GM10248 (cell line): Measurements from ENCODE around the gene ROR2.
"Not testable (repeated sequence)": the region's sequence is repeated elsewhere in the genome, so short reads cannot be mapped to it uniquely, and the experiment has no call there.

Experiments used
- CTCF ChIA-PET: fragments of 300-600 bp; sonication (Branson Sonifier 250); formaldehyde crosslinking; extraction: SDS; loops from one replicate; lab custom pipeline; 2021; ENCODE audit warnings: antibody characterized with exemption; lab: Yijun Ruan, JAX
- POLR2A ChIA-PET: fragments of 350-650 bp; sonication (Branson Sonifier 250); formaldehyde crosslinking; extraction: SDS; loops from one replicate; lab custom pipeline; 2020; ENCODE audit warnings: antibody characterized with exemption; lab: Yijun Ruan, JAX
- DNase-seq: peaks from one replicate; pipeline ENCODE4 v3.0.0; 2012; ENCODE audit errors: extremely low spot score
- TF ChIP-seq, protein P1 (sequence below): IDR thresholded peaks from 2 replicates; pipeline ENCODE4 v1.5.1; 2012; ENCODE audit warnings: mild to moderate bottlenecking, low read depth; ENCODE audit errors: extremely low read depth, missing control alignments, control extremely low read depth

ROR2 gene

DNA sequence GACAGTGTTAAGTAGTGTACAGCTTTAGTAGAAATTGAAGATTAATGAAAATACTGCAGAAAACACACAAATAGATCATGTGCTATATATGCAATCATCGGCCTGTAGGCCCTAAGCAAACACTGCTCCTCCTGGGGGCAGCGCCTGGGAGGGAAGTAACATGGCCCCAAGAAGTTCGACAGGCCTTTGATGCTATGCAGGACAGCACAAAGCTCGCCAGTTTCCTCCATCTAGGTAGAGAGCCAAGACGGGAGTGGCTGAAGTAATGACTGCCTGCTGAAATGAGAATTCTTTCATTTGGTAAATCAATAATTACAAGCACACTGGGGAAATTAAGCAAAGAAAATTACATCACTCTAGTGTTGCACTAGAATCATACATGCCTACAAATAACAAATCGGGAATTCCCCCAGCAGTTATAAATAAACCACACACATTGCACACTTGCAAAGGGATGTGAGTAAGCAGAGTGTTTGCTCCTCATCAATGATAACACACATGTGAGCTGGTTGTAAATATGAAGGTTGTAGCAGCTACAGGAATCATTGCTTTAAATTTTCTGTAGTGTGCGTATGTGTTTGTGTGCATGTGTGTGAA, 306.4 kb downstream of the ROR2 start:
- CTCF ChIA-PET: interaction anchor here (1.0 to 1.2 kb wide), 2 partner anchors 15 to 81 kb away, joined by 3 to 4 read pairs; no protein-coding TSS in a partner anchor
- POLR2A ChIA-PET: no interaction called here
- TF ChIP-seq, protein P1, sequence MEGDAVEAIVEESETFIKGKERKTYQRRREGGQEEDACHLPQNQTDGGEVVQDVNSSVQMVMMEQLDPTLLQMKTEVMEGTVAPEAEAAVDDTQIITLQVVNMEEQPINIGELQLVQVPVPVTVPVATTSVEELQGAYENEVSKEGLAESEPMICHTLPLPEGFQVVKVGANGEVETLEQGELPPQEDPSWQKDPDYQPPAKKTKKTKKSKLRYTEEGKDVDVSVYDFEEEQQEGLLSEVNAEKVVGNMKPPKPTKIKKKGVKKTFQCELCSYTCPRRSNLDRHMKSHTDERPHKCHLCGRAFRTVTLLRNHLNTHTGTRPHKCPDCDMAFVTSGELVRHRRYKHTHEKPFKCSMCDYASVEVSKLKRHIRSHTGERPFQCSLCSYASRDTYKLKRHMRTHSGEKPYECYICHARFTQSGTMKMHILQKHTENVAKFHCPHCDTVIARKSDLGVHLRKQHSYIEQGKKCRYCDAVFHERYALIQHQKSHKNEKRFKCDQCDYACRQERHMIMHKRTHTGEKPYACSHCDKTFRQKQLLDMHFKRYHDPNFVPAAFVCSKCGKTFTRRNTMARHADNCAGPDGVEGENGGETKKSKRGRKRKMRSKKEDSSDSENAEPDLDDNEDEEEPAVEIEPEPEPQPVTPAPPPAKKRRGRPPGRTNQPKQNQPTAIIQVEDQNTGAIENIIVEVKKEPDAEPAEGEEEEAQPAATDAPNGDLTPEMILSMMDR: no peak
- no peak for DNase-seq

DNA sequence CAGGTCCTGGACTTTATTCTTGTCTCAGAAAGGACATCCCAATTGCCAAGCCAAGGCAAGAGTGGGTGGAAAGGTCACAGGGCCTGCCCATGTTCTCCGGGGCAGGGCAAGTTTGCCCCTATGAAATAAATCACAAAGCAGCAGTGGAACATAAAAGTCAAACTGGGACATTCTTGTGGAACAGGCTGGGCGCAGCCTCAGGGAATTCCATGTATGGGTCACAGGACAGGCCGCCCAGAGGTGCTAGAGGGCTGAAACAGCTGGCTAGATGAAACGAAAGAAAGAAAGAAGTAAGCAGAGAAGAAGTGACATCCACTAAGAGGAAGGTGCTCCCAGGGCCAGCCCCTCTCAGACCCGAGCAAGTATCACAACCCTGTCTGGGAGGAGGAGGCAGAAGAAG, 307.3 kb downstream of the ROR2 start:
- DNase-seq: no peak
- ChIA-PET CTCF (interaction anchor here (1.0 kb wide), 1 partner anchor 80 kb away, joined by 3 read pairs; no protein-coding TSS in a partner anchor), POLR2A (no interaction called here)
- TF ChIP-seq, protein P1: no peak

DNA sequence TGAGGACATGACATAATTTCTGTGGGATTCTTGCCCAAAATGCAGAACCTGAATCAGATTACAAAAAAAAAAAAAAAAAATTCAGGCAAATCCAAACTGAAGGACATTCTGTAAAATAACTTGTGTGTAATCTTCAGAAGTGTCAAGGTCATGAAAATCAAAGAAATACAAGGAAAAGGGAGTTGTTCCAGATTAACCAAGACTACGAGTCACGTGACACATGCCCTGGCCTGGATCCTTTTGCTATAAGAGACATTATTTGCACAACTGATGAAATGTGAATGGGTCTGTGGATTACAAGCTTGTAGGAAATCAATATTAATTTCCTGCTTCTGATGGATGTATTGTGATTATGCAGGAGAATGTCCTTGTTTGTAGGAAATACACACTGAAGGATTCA, 309.6 kb downstream of the ROR2 start:
- CTCF ChIA-PET: interaction anchor here (1.1 to 1.5 kb wide), 2 partner anchors 15 to 30 kb away, joined by 3 read pairs; no protein-coding TSS in a partner anchor
- POLR2A ChIA-PET: no interaction called here
- TF ChIP-seq, protein P1: no peak
- DNase-seq: no peak

DNA sequence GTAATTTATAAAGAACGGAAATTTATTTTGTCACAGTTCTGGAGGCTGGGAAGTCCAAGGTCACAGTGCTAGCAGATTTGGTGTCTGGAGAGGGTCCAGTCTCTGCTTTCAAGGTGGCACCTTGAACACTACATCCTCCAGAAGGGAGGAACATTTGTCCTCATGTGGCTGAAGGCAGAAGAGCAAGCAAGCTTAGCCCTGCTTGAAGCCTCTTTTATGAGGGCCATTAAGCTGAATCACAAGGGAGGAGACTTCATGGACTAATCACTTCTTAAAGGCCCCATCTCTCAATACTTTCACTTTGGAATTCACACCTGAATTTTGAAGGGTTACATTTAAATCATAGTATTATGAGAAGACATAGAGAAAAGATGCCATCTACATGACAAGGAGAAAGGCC, 311.0 kb downstream of the ROR2 start:
- ChIA-PET POLR2A (no interaction called here), CTCF (no interaction called here)
- TF ChIP-seq, protein P1: no peak
- DNase-seq: no peak

DNA sequence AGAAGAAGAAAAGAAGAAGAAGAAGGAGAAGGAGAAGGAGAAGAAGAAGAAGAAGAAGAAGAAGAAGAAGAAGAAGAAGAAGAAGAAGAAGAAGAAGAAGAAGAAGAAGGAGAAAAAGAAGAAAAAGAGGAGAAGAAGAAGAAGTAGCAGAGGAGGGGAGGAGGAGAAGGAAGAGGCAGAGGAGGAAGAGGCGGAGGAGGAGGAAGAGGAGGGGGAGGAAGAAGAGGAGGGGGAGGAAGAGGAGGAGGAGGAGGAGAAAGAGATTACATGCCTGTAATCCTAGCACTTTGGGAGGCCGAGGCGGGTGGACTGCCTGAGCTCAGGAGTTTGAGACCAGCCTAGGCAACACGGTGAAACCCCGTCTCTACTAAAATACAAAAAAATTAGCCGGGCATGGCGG, 315.2 kb downstream of the ROR2 start:
- CTCF ChIA-PET, DNase-seq: not testable (repeated sequence)

DNA sequence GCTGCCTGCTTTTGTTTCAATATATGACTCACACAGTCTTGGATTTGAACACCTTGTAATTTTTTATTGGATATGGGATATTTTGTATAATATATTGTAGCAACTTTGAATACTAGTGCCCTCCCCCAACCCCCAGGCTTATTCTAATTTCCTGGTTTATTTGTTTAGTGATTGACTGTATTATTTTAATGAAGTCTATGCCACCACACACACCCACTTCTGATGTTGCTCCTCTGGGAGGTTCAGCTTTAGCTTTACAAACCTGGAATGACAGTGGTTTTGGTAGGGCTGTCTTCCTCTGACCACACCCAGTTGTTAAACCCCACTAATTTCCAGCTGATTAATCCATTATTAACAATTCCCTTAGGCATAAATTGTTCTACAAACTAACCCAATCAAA, 320.3 kb downstream of the ROR2 start:
- DNase-seq: no peak
- POLR2A ChIA-PET: no interaction called here
- CTCF ChIA-PET: interaction anchor here (1.5 kb wide), 1 partner anchor 11 kb away, joined by 3 read pairs; no protein-coding TSS in a partner anchor
- TF ChIP-seq, protein P1: no peak

More for the DNA sequence above, 315.2 kb downstream of the ROR2 start:
- POLR2A ChIA-PET: not testable (repeated sequence)

GRCh38 chr9:91628892-91629291, 321.1 kb downstream of the ROR2 start:
- TF ChIP-seq, protein P1: no peak
- CTCF ChIA-PET: no interaction called here
- POLR2A ChIA-PET: no interaction called here
- DNase-seq: no peak
